Measurements from ENCODE around the gene BNC2. TPM values are rescaled to one million over a fixed set of nuclear protein-coding genes. Genes with fewer than 3 reads are reported as not detected.
A peak's percentile ranks its signal among the peaks of the same experiment; 100 is the strongest.

BNC2 gene
- total and polyA plus RNA-seq, 4 donors = 0.96 to 23.2 (median 9.7) TPM

- 51 to 73% methylated on average over 10 of the region's 10 CpGs for WGBS, 2 donors
- TF ChIP-seq, protein P1, sequence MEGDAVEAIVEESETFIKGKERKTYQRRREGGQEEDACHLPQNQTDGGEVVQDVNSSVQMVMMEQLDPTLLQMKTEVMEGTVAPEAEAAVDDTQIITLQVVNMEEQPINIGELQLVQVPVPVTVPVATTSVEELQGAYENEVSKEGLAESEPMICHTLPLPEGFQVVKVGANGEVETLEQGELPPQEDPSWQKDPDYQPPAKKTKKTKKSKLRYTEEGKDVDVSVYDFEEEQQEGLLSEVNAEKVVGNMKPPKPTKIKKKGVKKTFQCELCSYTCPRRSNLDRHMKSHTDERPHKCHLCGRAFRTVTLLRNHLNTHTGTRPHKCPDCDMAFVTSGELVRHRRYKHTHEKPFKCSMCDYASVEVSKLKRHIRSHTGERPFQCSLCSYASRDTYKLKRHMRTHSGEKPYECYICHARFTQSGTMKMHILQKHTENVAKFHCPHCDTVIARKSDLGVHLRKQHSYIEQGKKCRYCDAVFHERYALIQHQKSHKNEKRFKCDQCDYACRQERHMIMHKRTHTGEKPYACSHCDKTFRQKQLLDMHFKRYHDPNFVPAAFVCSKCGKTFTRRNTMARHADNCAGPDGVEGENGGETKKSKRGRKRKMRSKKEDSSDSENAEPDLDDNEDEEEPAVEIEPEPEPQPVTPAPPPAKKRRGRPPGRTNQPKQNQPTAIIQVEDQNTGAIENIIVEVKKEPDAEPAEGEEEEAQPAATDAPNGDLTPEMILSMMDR (IDR thresholded peaks at IDR 0.05; ENCODE audit: control extremely low read depth, extremely low read depth) = no peak
- H3K4me1 ChIP-seq (ENCODE audit: control insufficient read depth in 5 of 5, insufficient read depth in 5 of 5, low read length in 5 of 5) = peaks cover 0 to 23% (median 0%) of the 10 kb centered on the region in 5 donors
These were observed 68.5 kb downstream of the BNC2 start for GRCh38 chr9:16801871-16802466.

DNA sequence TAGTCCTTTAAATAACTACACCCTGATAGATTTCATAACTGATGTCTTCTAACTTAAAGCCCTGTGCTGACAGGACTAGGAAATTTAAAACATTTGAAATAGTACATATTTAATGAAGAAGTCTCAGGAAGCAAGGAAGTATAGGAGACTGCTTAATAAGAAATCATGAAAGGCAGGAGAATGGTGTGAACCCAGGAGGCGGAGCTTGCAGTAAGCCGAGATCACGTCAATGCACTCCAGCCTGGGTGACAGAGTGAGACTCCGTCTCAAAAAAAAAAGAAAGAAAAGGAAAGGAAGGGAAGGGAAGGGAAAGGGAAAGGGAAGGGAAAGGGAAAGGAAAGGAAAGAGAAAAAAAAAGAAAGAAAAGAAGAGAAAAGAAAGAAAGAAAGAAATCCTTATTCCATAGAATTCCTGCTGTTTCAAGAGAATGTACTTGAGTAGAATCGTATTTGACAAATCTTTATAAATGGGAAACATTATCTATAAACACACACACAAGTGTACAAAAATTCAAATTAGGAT, 74.1 kb downstream of the BNC2 start:
- Histone ChIP-seq H3K4me3 (no peak overlapping the region), H3K36me3 (ENCODE audit: control insufficient read depth in 4 of 4, insufficient read depth in 4 of 4, low read length in 4 of 4) (no peaks in the 10 kb centered on the region), H3K9me3 (ENCODE audit: control insufficient read depth in 4 of 4, insufficient read depth in 3 of 4, low read length in 3 of 4) (no peaks in the 10 kb centered on the region), H3K4me1 (ENCODE audit: control insufficient read depth in 5 of 5, insufficient read depth in 5 of 5, low read length in 5 of 5) (peaks cover 0 to 13% (median 0%) of the 10 kb centered on the region in 5 donors), H3K9ac (ENCODE audit: insufficient read depth in 1 of 2, low read length in 2 of 2) (no peak overlapping the region), H3K27ac (ENCODE audit: low read depth in 1 of 2, low read length in 1 of 2) (no peak overlapping the region), H3K27me3 (ENCODE audit: control insufficient read depth in 3 of 3, insufficient read depth in 3 of 3, low read length in 2 of 3) (no peaks in the 10 kb centered on the region)
- ATAC-seq (ENCODE audit: insufficient read depth, low FRiP score) = no peak
- TF ChIP-seq, protein P1 (IDR thresholded peaks at IDR 0.05; ENCODE audit: control extremely low read depth, extremely low read depth) = no peak
- no peak for DNase-seq
- WGBS, 2 donors = 92 to 94% methylated on average over 5 of the region's 5 CpGs

More at GRCh38 chr9:16801871-16802466, 68.5 kb downstream of the BNC2 start:
- DNase-seq (peak; percentile 54 to 79 (median 76)), ATAC-seq (ENCODE audit: insufficient read depth, low FRiP score) (no peak)
- Histone ChIP-seq H3K36me3 (ENCODE audit: control insufficient read depth in 4 of 4, insufficient read depth in 4 of 4, low read length in 4 of 4) (no peaks in the 10 kb centered on the region), H3K4me3 (no peak overlapping the region), H3K27me3 (ENCODE audit: control insufficient read depth in 3 of 3, insufficient read depth in 3 of 3, low read length in 2 of 3) (peaks cover 0 to 6% (median 0%) of the 10 kb centered on the region in 3 donors), H3K9ac (ENCODE audit: insufficient read depth in 1 of 2, low read length in 2 of 2) (no peak overlapping the region), H3K9me3 (ENCODE audit: control insufficient read depth in 4 of 4, insufficient read depth in 3 of 4, low read length in 3 of 4) (no peaks in the 10 kb centered on the region), H3K27ac (ENCODE audit: low read depth in 1 of 2, low read length in 1 of 2) (no peak overlapping the region)

GRCh38 chr9:16794871-16795639, 75.4 kb downstream of the BNC2 start:
- no peak overlapping the region for H3K27ac ChIP-seq (ENCODE audit: low read depth in 1 of 2, low read length in 1 of 2)
- ATAC-seq (ENCODE audit: insufficient read depth, low FRiP score) (no peak), DNase-seq (peak; percentile 25 to 69 (median 55))
- TF ChIP-seq, protein P1 (IDR thresholded peaks at IDR 0.05; ENCODE audit: control extremely low read depth, extremely low read depth) = no peak
- no peak overlapping the region for H3K9ac ChIP-seq (ENCODE audit: insufficient read depth in 1 of 2, low read length in 2 of 2)
- H3K4me1 ChIP-seq (ENCODE audit: control insufficient read depth in 5 of 5, insufficient read depth in 5 of 5, low read length in 5 of 5) = peaks cover 0 to 13% (median 0%) of the 10 kb centered on the region in 5 donors
- no peaks in the 10 kb centered on the region for H3K36me3 ChIP-seq (ENCODE audit: control insufficient read depth in 4 of 4, insufficient read depth in 4 of 4, low read length in 4 of 4)
- no peaks in the 10 kb centered on the region for H3K9me3 ChIP-seq (ENCODE audit: control insufficient read depth in 4 of 4, insufficient read depth in 3 of 4, low read length in 3 of 4)
- H3K27me3 ChIP-seq (ENCODE audit: control insufficient read depth in 3 of 3, insufficient read depth in 3 of 3, low read length in 2 of 3) = no peaks in the 10 kb centered on the region
- no peak overlapping the region for H3K4me3 ChIP-seq
- 52 to 65% methylated on average over 9 of the region's 9 CpGs for WGBS, 2 donors
